ENCODE measurements around the gene GATA1.

Gene GATA1

DNA sequence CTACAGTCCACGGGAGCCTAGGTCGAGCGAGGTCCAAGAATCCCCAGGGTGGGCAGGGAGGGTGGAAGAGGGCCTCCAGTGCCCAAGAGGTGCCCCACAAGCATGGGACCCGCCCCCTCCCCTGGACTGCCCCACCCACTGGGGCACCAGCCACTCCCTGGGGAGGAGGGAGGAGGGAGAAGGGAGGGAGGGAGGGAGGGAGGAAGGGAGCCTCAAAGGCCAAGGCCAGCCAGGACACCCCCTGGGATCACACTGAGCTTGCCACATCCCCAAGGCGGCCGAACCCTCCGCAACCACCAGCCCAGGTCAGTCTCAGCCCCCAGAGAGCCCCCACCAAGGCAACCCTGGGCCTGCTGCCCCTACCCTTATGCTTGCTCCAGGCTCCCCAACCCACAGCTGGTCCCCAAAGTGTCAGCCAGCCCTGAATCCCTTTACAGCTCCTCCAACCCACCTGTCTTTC is at the start of gene GATA1:
GATA1 (plus strand) TSS at position 250 of the 460 bp plus-strand sequence. CDS start 4,520 bp downstream, outside the sequence.
- H3K27ac ChIP-seq = no peak within 1 kb of the TSS
- ChIA-PET POLR2A (ENCODE audit: low non-redundant PET) (no interaction called here), CTCF (interaction anchor here (0.5 kb wide), 1 partner anchor 22 kb away, joined by 3 read pairs; no protein-coding TSS in a partner anchor)
- no peak for DNase-seq (ENCODE audit: low spot score)
- TF ChIP-seq, protein P1, sequence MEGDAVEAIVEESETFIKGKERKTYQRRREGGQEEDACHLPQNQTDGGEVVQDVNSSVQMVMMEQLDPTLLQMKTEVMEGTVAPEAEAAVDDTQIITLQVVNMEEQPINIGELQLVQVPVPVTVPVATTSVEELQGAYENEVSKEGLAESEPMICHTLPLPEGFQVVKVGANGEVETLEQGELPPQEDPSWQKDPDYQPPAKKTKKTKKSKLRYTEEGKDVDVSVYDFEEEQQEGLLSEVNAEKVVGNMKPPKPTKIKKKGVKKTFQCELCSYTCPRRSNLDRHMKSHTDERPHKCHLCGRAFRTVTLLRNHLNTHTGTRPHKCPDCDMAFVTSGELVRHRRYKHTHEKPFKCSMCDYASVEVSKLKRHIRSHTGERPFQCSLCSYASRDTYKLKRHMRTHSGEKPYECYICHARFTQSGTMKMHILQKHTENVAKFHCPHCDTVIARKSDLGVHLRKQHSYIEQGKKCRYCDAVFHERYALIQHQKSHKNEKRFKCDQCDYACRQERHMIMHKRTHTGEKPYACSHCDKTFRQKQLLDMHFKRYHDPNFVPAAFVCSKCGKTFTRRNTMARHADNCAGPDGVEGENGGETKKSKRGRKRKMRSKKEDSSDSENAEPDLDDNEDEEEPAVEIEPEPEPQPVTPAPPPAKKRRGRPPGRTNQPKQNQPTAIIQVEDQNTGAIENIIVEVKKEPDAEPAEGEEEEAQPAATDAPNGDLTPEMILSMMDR (conservative IDR thresholded peaks at IDR 0.05; ENCODE audit: low read depth) = no peak

DNA sequence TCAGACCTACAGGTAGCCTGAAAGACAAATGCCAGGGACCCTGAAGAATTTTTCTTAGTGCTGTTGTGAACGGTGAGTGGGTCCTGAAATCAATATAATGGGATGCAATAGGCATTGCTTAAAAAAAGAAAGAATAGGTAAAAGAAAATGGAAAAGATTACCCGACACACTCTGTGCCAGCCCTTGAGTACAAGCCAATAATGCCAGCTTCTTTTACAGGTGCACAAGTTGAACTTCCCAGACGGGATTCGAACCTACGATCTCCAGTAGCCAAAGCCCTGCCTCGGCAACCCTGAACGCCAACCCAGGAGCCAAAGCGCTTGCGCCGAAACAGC is 49.5 kb upstream of the GATA1 start:
- no peak for DNase-seq (ENCODE audit: low spot score)
- ChIA-PET CTCF (no interaction called here), POLR2A (ENCODE audit: low non-redundant PET) (no interaction called here)
- H3K27ac ChIP-seq = peak overlapping the region; percentile 92
- TF ChIP-seq, protein P1 (conservative IDR thresholded peaks at IDR 0.05; ENCODE audit: low read depth) = no peak

DNA sequence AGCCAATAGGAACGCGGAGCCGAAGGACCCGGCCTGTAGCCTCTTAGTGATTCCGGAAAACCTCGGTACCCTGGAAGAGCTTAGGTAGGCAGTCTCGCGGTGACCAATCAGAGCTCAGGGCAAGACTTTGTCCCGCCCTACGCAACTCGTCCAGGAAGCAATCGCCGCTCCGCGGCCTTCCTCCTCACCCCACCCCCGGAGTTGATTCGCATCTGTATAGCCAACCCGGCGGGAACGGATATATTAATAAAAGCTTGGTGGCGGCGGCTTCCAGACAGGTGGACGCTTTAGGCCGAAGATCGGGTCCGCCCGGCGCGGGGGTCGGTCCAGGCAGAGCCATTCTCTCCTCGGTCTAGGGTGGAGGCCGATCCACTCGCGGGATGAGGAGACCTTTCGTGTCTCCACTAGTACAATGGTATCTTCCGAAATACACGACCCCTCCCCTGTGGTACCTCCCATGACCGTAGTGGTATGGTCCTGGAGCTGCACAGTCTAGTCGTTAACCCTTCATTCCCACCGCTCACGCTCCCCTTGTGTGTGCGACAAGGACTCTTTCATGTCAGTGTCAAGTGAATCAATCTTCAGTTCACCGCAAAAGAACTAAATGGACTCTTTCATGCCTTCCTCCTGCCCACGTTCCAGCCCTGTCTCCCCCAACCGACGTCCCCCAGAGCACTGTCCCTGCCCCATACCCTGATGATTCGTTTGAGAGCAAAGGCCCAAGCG is 49.0 kb upstream of the GATA1 start:
- TF ChIP-seq, protein P1 (conservative IDR thresholded peaks at IDR 0.05; ENCODE audit: low read depth) = no peak
- ChIA-PET CTCF (interaction anchor here (0.6 kb wide), 1 partner anchor 307 kb away, joined by 3 read pairs; no protein-coding TSS in a partner anchor), POLR2A (ENCODE audit: low non-redundant PET) (no interaction called here)
- peak overlapping the region; percentile 92 for H3K27ac ChIP-seq
- peak; percentile 94 for DNase-seq (ENCODE audit: low spot score)

DNA sequence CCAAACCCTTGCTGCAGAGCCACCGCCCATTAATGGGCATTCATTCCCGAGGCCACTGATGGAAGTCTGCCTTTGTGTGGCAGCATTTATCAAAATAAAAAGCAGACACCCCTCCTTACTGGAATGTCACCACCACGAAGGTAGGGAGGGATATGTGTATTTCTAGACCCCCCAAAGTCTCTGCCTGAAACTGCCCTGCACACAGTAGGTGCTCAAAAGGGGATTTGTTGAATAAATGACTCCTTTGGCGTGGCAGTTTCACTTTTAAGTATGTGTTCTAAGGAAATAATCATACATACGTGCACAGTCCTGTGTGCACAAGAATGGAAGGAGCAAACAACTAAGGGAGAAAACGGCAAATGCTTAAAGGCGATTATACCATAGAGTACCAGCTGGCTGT is 48.5 kb upstream of the GATA1 start:
- CTCF ChIA-PET = interaction anchor here (0.6 kb wide), 1 partner anchor 306 kb away, joined by 3 read pairs; no protein-coding TSS in a partner anchor
- TF ChIP-seq, protein P1 (conservative IDR thresholded peaks at IDR 0.05; ENCODE audit: low read depth) = no peak
- no peak for DNase-seq (ENCODE audit: low spot score)
- POLR2A ChIA-PET (ENCODE audit: low non-redundant PET) = no interaction called here
- peak overlapping the region; percentile 92 for H3K27ac ChIP-seq

DNA sequence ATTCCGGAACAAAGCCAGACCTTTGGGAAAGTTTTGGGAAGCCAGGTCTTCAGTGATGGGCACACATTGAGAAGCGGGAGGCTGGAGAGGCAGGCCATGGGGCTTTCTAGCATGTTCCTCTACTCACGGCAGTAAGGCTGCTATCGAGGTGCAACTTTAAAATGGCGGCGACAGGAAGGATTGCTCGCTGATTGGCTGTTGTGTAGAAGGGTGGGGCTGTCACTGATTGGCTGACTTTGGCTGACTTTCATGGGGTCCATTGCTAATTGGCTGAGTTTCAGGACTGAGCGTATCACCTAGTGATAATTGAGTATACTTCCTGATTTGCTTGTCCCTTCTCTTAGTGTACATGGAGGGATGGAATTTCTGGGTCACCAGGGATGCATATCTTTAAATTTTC is 44.6 kb upstream of the GATA1 start:
- no peak overlapping the region for H3K27ac ChIP-seq
- no peak for DNase-seq (ENCODE audit: low spot score)
- TF ChIP-seq, protein P1 (conservative IDR thresholded peaks at IDR 0.05; ENCODE audit: low read depth) = no peak
- ChIA-PET POLR2A (ENCODE audit: low non-redundant PET) (no interaction called here), CTCF (no interaction called here)

DNA sequence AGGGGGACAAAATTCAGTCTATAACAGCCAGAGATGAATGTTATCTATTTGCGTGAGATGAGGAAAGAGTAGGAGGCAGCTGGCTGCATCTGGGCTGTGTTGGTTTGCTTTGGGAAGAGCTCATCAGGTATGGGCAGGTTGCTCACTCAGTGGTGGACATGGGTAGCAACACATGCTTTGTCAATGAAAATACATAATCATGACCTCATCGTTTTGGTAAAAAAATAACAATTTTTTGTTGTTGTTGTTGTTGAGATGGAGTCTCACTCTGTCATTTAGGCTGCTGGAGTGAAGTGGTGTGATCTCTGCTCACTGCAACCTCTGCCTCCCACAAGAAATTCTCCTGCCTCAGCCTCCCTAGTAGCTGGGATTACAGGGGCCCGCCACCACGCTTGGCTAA is 41.2 kb upstream of the GATA1 start:
- CTCF ChIA-PET = interaction anchor here (0.5 kb wide), 1 partner anchor 76 kb away, joined by 3 read pairs; no protein-coding TSS in a partner anchor
- TF ChIP-seq, protein P1 (conservative IDR thresholded peaks at IDR 0.05; ENCODE audit: low read depth) = no peak
- DNase-seq (ENCODE audit: low spot score) = no peak
- POLR2A ChIA-PET (ENCODE audit: low non-redundant PET) = no interaction called here
- H3K27ac ChIP-seq = no peak overlapping the region
